Motor neuron (in vitro differentiated cells): Measurements from ENCODE around the gene OR13C5. TPM values are rescaled to one million over a fixed set of nuclear protein-coding genes. Genes with fewer than 3 reads are reported as not detected.
"Not testable (repeated sequence)": the region's sequence is repeated elsewhere in the genome, so short reads cannot be mapped to it uniquely, and the experiment has no call there.

Experiments
- ATAC-seq, 8 experiments: fragments of 200-7000 bp; cut with Tn5 transposase; replicated peaks in 6 of 8; 2 replicates each; pipeline ENCODE4 v1.8.0; 2021; ENCODE audit warnings: mild to moderate bottlenecking in 8 of 8, moderate library complexity in 8 of 8
- H3K27ac ChIP-seq, 2 donors: fragments of 250-450 bp; sonication (Bioruptor Pico); 2 replicates each; pipeline ENCODE4 v1.9.0; 2021; ENCODE audit warnings: antibody characterized with exemption in 2 of 2, mild to moderate bottlenecking in 2 of 2, moderate library complexity in 1 of 2
- H3K4me1 ChIP-seq, 2 donors: fragments of 250-450 bp; sonication (Bioruptor Pico); replicated peaks in 1 of 2; 2 replicates each; pipeline ENCODE4 v1.6.1; 2021; ENCODE audit warnings: antibody characterized with exemption in 2 of 2, mild to moderate bottlenecking in 2 of 2, moderate library complexity in 1 of 2
- H3K4me3 ChIP-seq, 5 donors: fragments of 250-450 bp; sonication (Bioruptor Pico); 2 replicates each; pipeline ENCODE4 v1.9.0; 2021; ENCODE audit warnings: antibody characterized with exemption in 5 of 5, mild to moderate bottlenecking in 5 of 5, moderate library complexity in 4 of 5
- WGBS, 10 experiments: fragments of 450-650 bp; shearing (Covaris generic); methylation state at CpG; one replicate each; pipeline ENCODE4 v1.0.0; 2022; 5-methylcytosine and 5-hydroxymethylcytosine counted together
- in situ Hi-C, 9 experiments: fragments of 400-800 bp; cut with MboI; loops; one replicate each; pipeline ENCODE4 v1.15.0; 2021; ENCODE audit warnings: low sequenced_read_pairs in 9 of 9, low pct_unique_long_range_greater_than_20kb in 2 of 9; ENCODE audit not compliant: unreplicated experiment in 9 of 9
- total RNA-seq, 8 experiments: library from RNA; unstranded; fragments of 300-600 nt; gene quantifications; 2 replicates each; pipeline versions ENCODE4 v1.2.3 to v1.2.4, GENCODE V29; 2022

Gene OR13C5
- under 1 TPM in 2 of 8 experiments, not detected in 6; 0.23 to 0.47 TPM for total RNA-seq

- H3K27ac ChIP-seq, in situ Hi-C loops, H3K4me1 ChIP-seq, H3K4me3 ChIP-seq, ATAC-seq: not testable (repeated sequence)
Measured at GRCh38 chr9:104599313-104599712, at the start of gene OR13C5. Gene OR13C5, minus strand, starts transcription at chr9:104599413. Its CDS starts 0 bp downstream, at chr9:104599413.

GRCh38 chr9:104635456-104635855 lies 36.2 kb upstream of the OR13C5 start:
- H3K4me3 ChIP-seq, result no peak overlapping the region
- no peak for ATAC-seq
- no peak overlapping the region for H3K27ac ChIP-seq
- no peaks in the 10 kb centered on the region for H3K4me1 ChIP-seq
- in situ Hi-C loops, result no loop called here

- Histone ChIP-seq H3K27ac (no peak overlapping the region), H3K4me3 (no peak overlapping the region), H3K4me1 (no peaks in the 10 kb centered on the region)
- WGBS, 10 experiments, result 50 to 100% (median 97%) methylated on average over 1 to 13 of the region's 30 CpGs; no CpG with 5 or more reads in 1 of the 10 experiments
- in situ Hi-C loops, result no loop called here
- no peak for ATAC-seq
Measured at GRCh38 chr9:104633976-104634520, 34.8 kb upstream of the OR13C5 start.

- H3K4me1 ChIP-seq, H3K27ac ChIP-seq, ATAC-seq, H3K4me3 ChIP-seq, in situ Hi-C loops: not testable (repeated sequence)
Measured at GRCh38 chr9:104625964-104626363, 26.8 kb upstream of the OR13C5 start.

GRCh38 chr9:104618104-104618503 lies 18.9 kb upstream of the OR13C5 start, which contains the start of gene OR13C9:
Gene OR13C9, minus strand, starts transcription at chr9:104618204. Its CDS starts 0 bp downstream, at chr9:104618204.
- WGBS, 10 experiments, result 21 to 81% (median 45%) methylated on average over 1 to 2 of the region's 2 CpGs
- no peak for ATAC-seq
- Histone ChIP-seq H3K4me3 (no peak within 1 kb of the TSS), H3K4me1 (no peaks in the 10 kb centered on the region), H3K27ac (no peak within 1 kb of the TSS)
- in situ Hi-C loops, result no loop called here

- in situ Hi-C loops, result no loop called here
- Histone ChIP-seq H3K4me3 (no peak overlapping the region), H3K27ac (no peak overlapping the region), H3K4me1 (no peaks in the 10 kb centered on the region)
- no peak for ATAC-seq
Measured at GRCh38 chr9:104617418-104617817, 18.2 kb upstream of the OR13C5 start.

- ATAC-seq, result peak in 2 of 8 experiments; percentile 55 to 58
- 19 to 100% (median 83%) methylated on average over 1 to 2 of the region's 2 CpGs; no CpG with 5 or more reads in 1 of the 10 experiments for WGBS, 10 experiments
- Histone ChIP-seq H3K4me1 (no peaks in the 10 kb centered on the region), H3K27ac (no peak overlapping the region), H3K4me3 (no peak overlapping the region)
- in situ Hi-C loops, result no loop called here
Measured at GRCh38 chr9:104611213-104611612, 12.0 kb upstream of the OR13C5 start.

GRCh38 chr9:104608336-104608735 lies 9.1 kb upstream of the OR13C5 start:
- in situ Hi-C loops, result no loop called here
- no peak overlapping the region for H3K4me3 ChIP-seq
- ATAC-seq, result no peak
- H3K27ac ChIP-seq, result no peak overlapping the region
- H3K4me1 ChIP-seq, result no peaks in the 10 kb centered on the region
- WGBS, 10 experiments, result 0 to 90% (median 6%) methylated on average over 1 of the region's 1 CpG; no CpG with 5 or more reads in 1 of the 10 experiments

GRCh38 chr9:104606152-104606551 lies 6.9 kb upstream of the OR13C5 start:
- H3K27ac ChIP-seq, result no peak overlapping the region
- in situ Hi-C loops, result no loop called here
- no peaks in the 10 kb centered on the region for H3K4me1 ChIP-seq
- 0 to 100% (median 70%) methylated on average over 1 to 2 of the region's 2 CpGs for WGBS, 10 experiments
- no peak overlapping the region for H3K4me3 ChIP-seq
- ATAC-seq, result peak in 5 of 8 experiments; percentile 28 to 77 (median 72)

GRCh38 chr9:104605527-104605926 lies 6.3 kb upstream of the OR13C5 start, which contains the start of gene OR13C2:
Gene OR13C2, minus strand, starts transcription at chr9:104605627. Its CDS starts 0 bp downstream, at chr9:104605627.
- H3K4me3 ChIP-seq, H3K27ac ChIP-seq, ATAC-seq, in situ Hi-C loops, H3K4me1 ChIP-seq: not testable (repeated sequence)
- 0 to 100% (median 70%) methylated on average over 1 of the region's 1 CpG for WGBS, 10 experiments

- Histone ChIP-seq H3K4me1 (no peaks in the 10 kb centered on the region), H3K27ac (no peak overlapping the region), H3K4me3 (no peak overlapping the region)
- in situ Hi-C loops, result no loop called here
- ATAC-seq, result no peak
- WGBS, 10 experiments, result 17 to 86% (median 73%) methylated on average over 1 to 2 of the region's 3 CpGs; no CpG with 5 or more reads in 5 of the 10 experiments
Measured at GRCh38 chr9:104604801-104605200, 5.6 kb upstream of the OR13C5 start.

- WGBS, 10 experiments, result 0 to 100% (median 60%) methylated on average over 1 of the region's 3 CpGs; no CpG with 5 or more reads in 5 of the 10 experiments
- H3K4me3 ChIP-seq, H3K4me1 ChIP-seq, in situ Hi-C loops, ATAC-seq, H3K27ac ChIP-seq: not testable (repeated sequence)
Measured at GRCh38 chr9:104598749-104599148, 464 bp downstream of the OR13C5 start.

- 0 to 67% (median 13%) methylated on average over 1 of the region's 1 CpG; no CpG with 5 or more reads in 4 of the 10 experiments for WGBS, 10 experiments
- Histone ChIP-seq H3K4me3 (no peak overlapping the region), H3K4me1 (no peaks in the 10 kb centered on the region), H3K27ac (no peak overlapping the region)
- peak in 2 of 8 experiments; percentile 15 to 39 for ATAC-seq
- in situ Hi-C loops, result no loop called here
Measured at GRCh38 chr9:104589626-104590025, 9.6 kb downstream of the OR13C5 start.

- Histone ChIP-seq H3K4me3 (no peak overlapping the region), H3K27ac (no peak overlapping the region), H3K4me1 (no peaks in the 10 kb centered on the region)
- peak in 2 of 8 experiments; percentile 45 to 68 for ATAC-seq
- WGBS, 10 experiments, result 0 to 100% (median 0%) methylated on average over 1 of the region's 1 CpG; no CpG with 5 or more reads in 4 of the 10 experiments
- in situ Hi-C loops, result no loop called here
Measured at GRCh38 chr9:104586496-104587180, 12.6 kb downstream of the OR13C5 start.
